Endothelial cell of umbilical vein (primary cell): ENCODE results near the gene FGD6. TPM values are rescaled to one million over a fixed set of nuclear protein-coding genes. Genes with fewer than 3 reads are reported as not detected.

ENCODE experiments used
- BruUV-seq: library from RNA; stranded (reverse); fragments of 400-500 nt; replicated peaks from 2 replicates; lab custom pipeline; 2021; lab: Mats Ljungman, UMichigan
- CTCF ChIA-PET: fragments of 300-600, 350-600 bp; sonication (Branson Sonifier 250); formaldehyde crosslinking; loops from one replicate; lab custom pipeline; 2021; ENCODE audit warnings: antibody characterized with exemption, inconsistent platforms; lab: Charles Lee
- POLR2A ChIA-PET: fragments of 300-600, 350-600 bp; sonication (Branson Sonifier 250); formaldehyde crosslinking; loops from one replicate; lab custom pipeline; 2021; ENCODE audit warnings: antibody characterized with exemption, inconsistent platforms; lab: Charles Lee
- DNase-seq: peaks from one replicate; pipeline ENCODE4 v3.0.0-alpha.2; 2011; ENCODE audit warnings: low read depth, low spot score
- FAIRE-seq: peaks from 2 replicates; lab custom pipeline; 2011; peaks lifted over from hg19 to GRCh38; lab: Jason Lieb, UNC
- H2AFZ ChIP-seq: 2 replicates; pipeline ENCODE4 v1.6.0; 2012; ENCODE audit warnings: low read depth, low read length, control low read depth, inconsistent platforms
- H3K27ac ChIP-seq: 2 replicates; pipeline ENCODE4 v1.5.1; 2011; ENCODE audit warnings: low read depth, mild to moderate bottlenecking, control low read depth, low read length, moderate library complexity; ENCODE audit not compliant: insufficient read depth
- H3K27me3 ChIP-seq, 2 experiments: 2 replicates each; pipeline versions ENCODE4 v1.6.0 to v1.6.1; 2011; ENCODE audit warnings: low read length in 2 of 2, mixed read lengths in 1 of 2; ENCODE audit not compliant: control insufficient read depth in 2 of 2, insufficient read depth in 2 of 2
- H3K36me3 ChIP-seq, 2 experiments: 2 replicates in 1 of 2; 3 replicates in 1 of 2; pipeline ENCODE4 v1.5.1; 2011; ENCODE audit warnings: low read length in 2 of 2, mild to moderate bottlenecking in 1 of 2, moderate library complexity in 1 of 2; ENCODE audit not compliant: control insufficient read depth in 2 of 2, insufficient read depth in 2 of 2; ENCODE audit errors: extremely low read depth in 1 of 2
- H3K4me1 ChIP-seq: 3 replicates; pipeline ENCODE4 v1.5.1; 2011; ENCODE audit warnings: mild to moderate bottlenecking, low read length; ENCODE audit not compliant: control insufficient read depth, insufficient read depth; ENCODE audit errors: extremely low read depth
- H3K4me2 ChIP-seq: 2 replicates; pipeline ENCODE4 v1.6.1; 2011; ENCODE audit warnings: low read length, control low read depth, mixed read lengths; ENCODE audit not compliant: insufficient read depth
- H3K4me3 ChIP-seq, 3 experiments: fragments of 200-600 bp in 1 of 3; sonication (generic), shearing (Covaris generic) in 1 of 3; replicated peaks in 1 of 3; 2 replicates each; pipeline ENCODE4 v1.5.1; 2011 to 2016; ENCODE audit warnings: control low read depth in 3 of 3, low read length in 3 of 3, mild to moderate bottlenecking in 2 of 3, inconsistent platforms in 1 of 3, low read depth in 1 of 3, moderate library complexity in 1 of 3; ENCODE audit not compliant: insufficient read depth in 1 of 3
- H3K79me2 ChIP-seq: 2 replicates; pipeline ENCODE4 v1.6.0; 2012; ENCODE audit warnings: low read length, inconsistent platforms; ENCODE audit not compliant: control insufficient read depth, insufficient read depth
- H3K9ac ChIP-seq: replicated peaks from 2 replicates; pipeline ENCODE3; 2011; ENCODE audit warnings: low read length, control low read depth; ENCODE audit not compliant: insufficient read depth; ENCODE audit errors: extremely low read depth
- H3K9me1 ChIP-seq: replicated peaks from 3 replicates; pipeline ENCODE4 v1.6.0; 2011; ENCODE audit warnings: mild to moderate bottlenecking, low read length; ENCODE audit not compliant: control insufficient read depth, insufficient read depth; ENCODE audit errors: extremely low read depth
- H3K9me3 ChIP-seq: replicated peaks from 2 replicates; pipeline ENCODE4 v1.5.1; 2012; ENCODE audit warnings: low read length, inconsistent platforms; ENCODE audit not compliant: control insufficient read depth, insufficient read depth
- H4K20me1 ChIP-seq: replicated peaks from 2 replicates; pipeline ENCODE3; 2011; ENCODE audit warnings: mild to moderate bottlenecking, low read length; ENCODE audit not compliant: control insufficient read depth, insufficient read depth; ENCODE audit errors: extremely low read depth
- EZH2 ChIP-seq: IDR thresholded peaks from 2 replicates; pipeline ENCODE4 v1.6.1; 2012; ENCODE audit warnings: borderline replicate concordance, low read depth, mild to moderate bottlenecking, moderate library complexity, low read length, inconsistent platforms; ENCODE audit not compliant: severe bottlenecking
- FOS ChIP-seq: IDR thresholded peaks from 2 replicates; pipeline ENCODE4 v1.6.1; 2011; ENCODE audit warnings: mild to moderate bottlenecking, low read length, moderate library complexity, borderline replicate concordance; ENCODE audit not compliant: insufficient read depth
- GATA2 ChIP-seq: IDR thresholded peaks from 2 replicates; pipeline ENCODE4 v1.7.0; 2011; ENCODE audit warnings: low read depth, mild to moderate bottlenecking, moderate library complexity, mixed read lengths, low read length; ENCODE audit not compliant: insufficient read length, insufficient read depth
- JUN ChIP-seq: IDR thresholded peaks from 2 replicates; pipeline ENCODE4 v1.6.1; 2011; ENCODE audit warnings: borderline replicate concordance, low read depth; ENCODE audit not compliant: insufficient read length, insufficient read depth
- MYC ChIP-seq: IDR thresholded peaks from one replicate; pipeline ENCODE4 v1.6.1; 2011; ENCODE audit warnings: mild to moderate bottlenecking, low read depth, low read length
- POLR2A ChIP-seq: IDR thresholded peaks from 2 replicates; pipeline ENCODE4 v1.6.1; 2012; ENCODE audit warnings: low read depth, mild to moderate bottlenecking, control low read depth, low read length
- POLR2AphosphoS5 ChIP-seq: IDR thresholded peaks from 2 replicates; pipeline ENCODE4 v1.6.1; 2012; ENCODE audit warnings: low read depth, mild to moderate bottlenecking, control low read depth, low read length, moderate library complexity; ENCODE audit not compliant: insufficient read depth
- dilution Hi-C: fragments of 300-500 bp; cut with MboI; formaldehyde crosslinking; loops from one replicate; pipeline ENCODE4 v1.15.0; 2019; ENCODE audit warnings: low sequenced_read_pairs; ENCODE audit not compliant: extremely low pct_ligation_motif_present
- intact Hi-C: fragments of 100-400 bp; cut with micrococcal nuclease; formaldehyde crosslinking; loops from one replicate; pipeline ENCODE4 v1.10.0; 2022
- polyA plus RNA-seq, 4 experiments: library from polyadenylated mRNA; depleted of rRNA in 3 of 4; stranded (reverse) in 3 of 4; unstranded in 1 of 4; fragments of >200 nt; gene quantifications; 2 replicates each; pipeline versions ENCODE4 v1.2.1 to v1.2.3, GENCODE V29; 2011 to 2012; ENCODE audit warnings: missing spikeins in 1 of 4
- total RNA-seq: library from RNA; stranded (reverse); gene quantifications from 2 replicates; pipeline ENCODE4 v1.2.3, GENCODE V29; 2021
- TF ChIP-seq, protein P1 (sequence below): IDR thresholded peaks from 2 replicates; pipeline ENCODE4 v1.6.1; 2011; ENCODE audit not compliant: insufficient read depth, insufficient read length
- TF ChIP-seq, protein P2 (sequence below), 2 donors: IDR thresholded peaks; 1 replicate in 1 of 2; 2 replicates in 1 of 2; pipeline ENCODE4 v1.5.1; 2011; ENCODE audit warnings: low read length in 2 of 2, mild to moderate bottlenecking in 2 of 2, moderate library complexity in 2 of 2, control low read depth in 1 of 2, inconsistent platforms in 1 of 2, low read depth in 1 of 2; ENCODE audit not compliant: insufficient read depth in 1 of 2; ENCODE audit errors: extremely low read depth in 1 of 2

The FGD6 gene
- total and polyA plus RNA-seq, 2 donors (not counting 3 experiments of a cell fraction or from before 2014, with no cell fraction given) = 5.9 to 14.0 TPM

DNA sequence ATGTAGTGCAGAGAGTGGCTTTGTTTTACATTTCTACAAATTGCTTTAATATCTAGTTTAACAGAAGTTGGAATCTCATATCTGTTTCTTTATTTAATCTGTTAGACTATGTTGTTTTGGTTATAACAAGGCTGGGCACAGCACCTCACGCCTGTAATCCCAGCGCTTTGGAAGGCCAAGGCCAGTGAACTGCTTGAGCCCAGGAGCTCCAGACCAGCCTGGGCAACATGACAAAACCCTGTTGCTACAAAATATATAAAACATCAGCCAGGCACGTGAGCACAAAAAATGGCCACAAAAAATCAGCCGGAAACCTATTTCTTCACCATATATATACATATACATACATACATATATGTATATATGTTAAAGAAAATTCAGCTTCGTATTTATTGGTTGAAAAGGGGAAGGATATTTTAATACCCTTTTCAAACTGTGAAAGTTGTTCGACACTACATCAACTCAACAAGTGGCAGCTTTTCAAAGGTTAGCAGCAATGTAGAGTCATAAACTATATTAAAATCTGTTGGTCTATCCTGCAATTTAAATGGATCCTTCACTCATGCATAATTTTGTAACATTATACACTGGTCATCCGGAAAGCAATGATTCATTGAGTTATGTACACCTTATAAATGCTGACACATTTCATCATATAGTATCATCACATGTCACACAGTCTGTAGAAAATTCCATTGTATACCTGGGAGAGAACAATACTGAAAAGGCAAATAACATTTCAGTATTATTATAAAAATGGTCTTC, 151.0 kb downstream of the FGD6 start:
- H3K4me3 ChIP-seq = no peak overlapping the region
- H3K9me3 ChIP-seq = no peaks in the 10 kb centered on the region
- H2AFZ ChIP-seq = no peak overlapping the region
- FAIRE-seq = no peak
- H3K27me3 ChIP-seq = no peaks in the 10 kb centered on the region
- H3K9ac ChIP-seq = no peak overlapping the region
- no peak overlapping the region for H3K4me2 ChIP-seq
- dilution Hi-C loops = no loop called here
- peaks cover 13% of the 10 kb centered on the region for H3K79me2 ChIP-seq
- no peak overlapping the region for H3K27ac ChIP-seq
- ChIA-PET POLR2A (no interaction called here), CTCF (interaction anchor here (0.6 to 0.8 kb wide), 2 partner anchors 29 to 411 kb away, joined by 3 read pairs; no protein-coding TSS in a partner anchor)
- BruUV-seq = no TSS peak
- H4K20me1 ChIP-seq = no peaks in the 10 kb centered on the region
- TF ChIP-seq EZH2 = no peak
- TF ChIP-seq, protein P1, sequence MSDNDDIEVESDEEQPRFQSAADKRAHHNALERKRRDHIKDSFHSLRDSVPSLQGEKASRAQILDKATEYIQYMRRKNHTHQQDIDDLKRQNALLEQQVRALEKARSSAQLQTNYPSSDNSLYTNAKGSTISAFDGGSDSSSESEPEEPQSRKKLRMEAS = no peak
- TF ChIP-seq POLR2A = no peak
- TF ChIP-seq POLR2AphosphoS5 = no peak
- no peaks in the 10 kb centered on the region for H3K9me1 ChIP-seq
- no peak for DNase-seq
- intact Hi-C loops = no loop called here
- no peaks in the 10 kb centered on the region for H3K4me1 ChIP-seq
- H3K36me3 ChIP-seq = peaks cover 3 to 9% of the 10 kb centered on the region in 2 experiments

DNA sequence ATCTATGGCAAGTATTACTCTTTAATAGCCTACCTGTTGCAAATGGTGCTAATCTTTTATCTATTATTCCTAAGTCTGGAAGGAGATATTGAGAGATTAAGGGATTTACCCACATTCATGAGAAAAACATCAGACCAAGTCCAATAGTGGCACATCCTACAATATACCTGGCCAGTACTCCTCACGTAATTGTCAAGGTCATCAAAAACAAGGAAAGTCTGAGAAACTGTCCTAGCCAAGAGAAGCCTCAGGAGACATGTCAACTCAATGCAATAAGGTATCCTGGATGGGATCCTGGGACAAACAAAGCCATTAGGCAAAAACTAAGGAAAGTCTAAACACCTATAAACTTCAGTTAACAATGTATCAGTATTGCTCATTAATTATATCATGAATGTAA, 156.3 kb downstream of the FGD6 start:
- dilution Hi-C loops (no loop called here), intact Hi-C loops (no loop called here)
- no peak overlapping the region for H3K4me2 ChIP-seq
- H3K36me3 ChIP-seq = peaks cover 9 to 24% of the 10 kb centered on the region in 2 experiments
- ChIA-PET POLR2A (no interaction called here), CTCF (no interaction called here)
- no peak overlapping the region for H3K9ac ChIP-seq
- no peak for DNase-seq
- H3K9me1 ChIP-seq = no peaks in the 10 kb centered on the region
- no peak overlapping the region for H2AFZ ChIP-seq
- TF ChIP-seq, protein P1 = no peak
- no peak for TF ChIP-seq POLR2A
- TF ChIP-seq JUN = no peak
- TF ChIP-seq EZH2 = no peak
- no peak for TF ChIP-seq FOS
- TF ChIP-seq POLR2AphosphoS5 = no peak
- TF ChIP-seq, protein P2, sequence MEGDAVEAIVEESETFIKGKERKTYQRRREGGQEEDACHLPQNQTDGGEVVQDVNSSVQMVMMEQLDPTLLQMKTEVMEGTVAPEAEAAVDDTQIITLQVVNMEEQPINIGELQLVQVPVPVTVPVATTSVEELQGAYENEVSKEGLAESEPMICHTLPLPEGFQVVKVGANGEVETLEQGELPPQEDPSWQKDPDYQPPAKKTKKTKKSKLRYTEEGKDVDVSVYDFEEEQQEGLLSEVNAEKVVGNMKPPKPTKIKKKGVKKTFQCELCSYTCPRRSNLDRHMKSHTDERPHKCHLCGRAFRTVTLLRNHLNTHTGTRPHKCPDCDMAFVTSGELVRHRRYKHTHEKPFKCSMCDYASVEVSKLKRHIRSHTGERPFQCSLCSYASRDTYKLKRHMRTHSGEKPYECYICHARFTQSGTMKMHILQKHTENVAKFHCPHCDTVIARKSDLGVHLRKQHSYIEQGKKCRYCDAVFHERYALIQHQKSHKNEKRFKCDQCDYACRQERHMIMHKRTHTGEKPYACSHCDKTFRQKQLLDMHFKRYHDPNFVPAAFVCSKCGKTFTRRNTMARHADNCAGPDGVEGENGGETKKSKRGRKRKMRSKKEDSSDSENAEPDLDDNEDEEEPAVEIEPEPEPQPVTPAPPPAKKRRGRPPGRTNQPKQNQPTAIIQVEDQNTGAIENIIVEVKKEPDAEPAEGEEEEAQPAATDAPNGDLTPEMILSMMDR (IDR thresholded peaks at IDR 0.05; ENCODE audit: extremely low read depth in 1 of 2, insufficient read depth in 1 of 2, low read depth in 1 of 2, low read length in 2 of 2) = no peak
- TF ChIP-seq MYC = no peak
- TF ChIP-seq GATA2 = no peak
- H3K27me3 ChIP-seq = no peaks in the 10 kb centered on the region
- no peak overlapping the region for H3K4me3 ChIP-seq
- no peaks in the 10 kb centered on the region for H3K4me1 ChIP-seq
- H4K20me1 ChIP-seq = no peaks in the 10 kb centered on the region
- no peaks in the 10 kb centered on the region for H3K79me2 ChIP-seq
- no peaks in the 10 kb centered on the region for H3K9me3 ChIP-seq
- no peak overlapping the region for H3K27ac ChIP-seq
- FAIRE-seq = no peak
- no TSS peak for BruUV-seq
